ENCODE measurements around the gene RAB36.

The RAB36 gene

DNA sequence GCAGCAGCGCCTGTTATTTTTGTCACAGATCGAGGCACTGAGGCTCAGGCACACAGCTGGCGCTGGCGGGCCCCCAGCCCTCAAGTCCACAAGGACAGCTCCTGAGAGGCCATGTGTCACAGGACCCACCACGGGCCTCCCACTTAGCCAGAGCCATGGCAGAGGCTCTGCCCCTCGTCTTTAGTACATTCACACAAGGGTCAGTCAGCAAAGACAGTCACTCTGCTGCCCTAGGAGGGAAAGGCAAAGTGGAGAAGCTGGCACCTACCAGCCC lies 45.8 kb upstream of the RAB36 start:
- peaks cover 33% of the 10 kb centered on the region for H3K27me3 ChIP-seq (replicated peaks)
- H3K4me3 ChIP-seq (ENCODE audit: low read depth, low read length), result no peak overlapping the region
- DNase-seq, result no peak
- H3K27ac ChIP-seq, result no peak overlapping the region
- no peaks in the 10 kb centered on the region for H3K36me3 ChIP-seq (replicated peaks)
- TF ChIP-seq, protein P1, sequence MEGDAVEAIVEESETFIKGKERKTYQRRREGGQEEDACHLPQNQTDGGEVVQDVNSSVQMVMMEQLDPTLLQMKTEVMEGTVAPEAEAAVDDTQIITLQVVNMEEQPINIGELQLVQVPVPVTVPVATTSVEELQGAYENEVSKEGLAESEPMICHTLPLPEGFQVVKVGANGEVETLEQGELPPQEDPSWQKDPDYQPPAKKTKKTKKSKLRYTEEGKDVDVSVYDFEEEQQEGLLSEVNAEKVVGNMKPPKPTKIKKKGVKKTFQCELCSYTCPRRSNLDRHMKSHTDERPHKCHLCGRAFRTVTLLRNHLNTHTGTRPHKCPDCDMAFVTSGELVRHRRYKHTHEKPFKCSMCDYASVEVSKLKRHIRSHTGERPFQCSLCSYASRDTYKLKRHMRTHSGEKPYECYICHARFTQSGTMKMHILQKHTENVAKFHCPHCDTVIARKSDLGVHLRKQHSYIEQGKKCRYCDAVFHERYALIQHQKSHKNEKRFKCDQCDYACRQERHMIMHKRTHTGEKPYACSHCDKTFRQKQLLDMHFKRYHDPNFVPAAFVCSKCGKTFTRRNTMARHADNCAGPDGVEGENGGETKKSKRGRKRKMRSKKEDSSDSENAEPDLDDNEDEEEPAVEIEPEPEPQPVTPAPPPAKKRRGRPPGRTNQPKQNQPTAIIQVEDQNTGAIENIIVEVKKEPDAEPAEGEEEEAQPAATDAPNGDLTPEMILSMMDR (IDR thresholded peaks at IDR 0.05; ENCODE audit: low read depth, low read length, missing control alignments), result no peak
- in situ Hi-C loops (cut with HindIII; ENCODE audit: low pct_ligation_motif_present, low sequenced_read_pairs), result no loop called here

DNA sequence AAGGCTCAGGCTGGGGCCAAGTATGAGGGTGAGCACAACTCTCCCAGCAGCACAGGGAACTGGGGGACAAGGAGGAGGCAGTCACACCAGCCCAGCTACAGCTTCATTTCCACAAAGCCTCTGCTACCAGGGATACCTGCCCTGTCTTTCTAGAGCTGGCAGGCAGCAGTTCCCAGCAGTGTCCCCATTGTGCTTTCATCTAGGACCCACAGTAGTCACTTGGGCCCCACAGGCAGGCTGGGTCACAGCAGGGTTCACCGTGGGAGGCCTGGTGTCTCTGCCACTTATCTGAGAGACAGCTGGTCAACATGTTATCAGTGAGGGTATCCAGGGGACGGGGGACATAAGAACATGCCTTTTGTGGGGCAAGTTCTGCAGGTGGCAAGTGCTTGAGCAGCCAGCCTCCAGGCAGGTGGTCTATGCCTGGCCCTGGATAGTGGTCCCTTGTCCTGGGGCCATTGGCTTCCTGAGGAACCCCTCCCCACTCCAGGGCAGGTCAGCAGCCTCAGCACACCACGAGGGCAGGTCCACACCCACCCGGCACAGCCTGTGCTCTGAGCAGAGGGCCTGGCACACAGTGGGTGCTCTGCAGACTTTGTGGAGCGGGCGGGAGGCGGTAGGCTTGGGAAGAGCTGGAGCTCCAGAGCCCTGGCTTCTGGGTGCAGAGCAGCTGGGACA lies 45.0 kb upstream of the RAB36 start:
- TF ChIP-seq, protein P1 (IDR thresholded peaks at IDR 0.05; ENCODE audit: low read depth, low read length, missing control alignments), result no peak
- Histone ChIP-seq H3K36me3 (replicated peaks) (no peaks in the 10 kb centered on the region), H3K27me3 (replicated peaks) (peaks cover 40% of the 10 kb centered on the region), H3K4me3 (ENCODE audit: low read depth, low read length) (no peak overlapping the region), H3K27ac (no peak overlapping the region)
- in situ Hi-C loops (cut with HindIII; ENCODE audit: low pct_ligation_motif_present, low sequenced_read_pairs), result no loop called here
- DNase-seq, result no peak

DNA sequence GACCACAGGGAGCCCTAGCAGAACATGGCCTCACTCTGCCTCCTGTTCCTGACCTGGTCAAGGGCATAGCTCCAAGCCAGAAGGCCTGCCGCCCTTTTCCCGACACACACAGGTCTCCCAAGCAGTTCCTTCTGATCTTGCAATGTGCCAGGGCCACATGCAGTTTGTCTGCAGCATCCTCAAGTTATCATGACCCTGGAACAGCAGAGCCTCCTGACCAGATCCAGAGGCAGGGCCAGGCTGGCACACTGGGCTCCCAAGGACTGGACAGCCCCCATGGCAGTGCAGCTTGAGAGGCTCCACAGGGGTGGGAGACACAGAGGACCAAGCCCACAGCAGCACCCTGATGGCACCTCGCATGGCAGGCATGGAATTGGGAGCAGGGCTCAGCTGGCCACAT lies 43.8 kb upstream of the RAB36 start:
- Histone ChIP-seq H3K27ac (no peak overlapping the region), H3K4me3 (ENCODE audit: low read depth, low read length) (no peak overlapping the region), H3K27me3 (replicated peaks) (peaks cover 41% of the 10 kb centered on the region), H3K36me3 (replicated peaks) (no peaks in the 10 kb centered on the region)
- TF ChIP-seq, protein P1 (IDR thresholded peaks at IDR 0.05; ENCODE audit: low read depth, low read length, missing control alignments), result no peak
- no peak for DNase-seq
- in situ Hi-C loops (cut with HindIII; ENCODE audit: low pct_ligation_motif_present, low sequenced_read_pairs), result no loop called here

DNA sequence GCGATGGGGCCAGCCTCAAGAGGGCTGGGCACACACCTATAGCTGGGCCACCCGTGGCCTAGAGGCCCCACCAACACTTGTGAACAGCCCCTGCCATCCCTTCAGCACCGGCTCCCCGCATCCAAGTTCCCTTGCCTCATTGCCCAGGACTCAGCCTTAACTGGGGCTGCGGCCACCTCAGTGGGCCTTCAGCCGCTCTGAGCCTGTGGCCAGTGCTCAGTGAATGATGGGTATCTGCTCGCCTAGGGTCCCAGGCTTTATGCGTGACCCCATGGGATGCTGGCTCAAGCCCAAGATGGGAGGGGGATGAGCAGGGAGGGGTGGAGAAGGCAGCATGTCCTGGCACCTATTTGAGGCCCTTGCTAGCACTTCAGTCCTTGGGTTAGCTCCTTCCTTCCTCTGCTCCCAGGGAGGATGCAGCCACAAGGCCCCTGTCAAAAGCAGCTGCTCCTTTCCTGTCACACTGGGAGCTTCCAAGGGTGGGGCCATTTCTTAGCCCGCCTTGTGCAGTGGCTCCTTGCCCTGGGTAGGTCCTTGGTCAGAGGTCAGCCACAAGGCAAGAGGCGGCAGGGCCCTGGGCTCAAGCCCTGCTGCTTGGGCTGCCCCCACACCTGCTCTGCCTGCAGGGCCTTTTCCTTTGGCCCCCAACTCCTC lies 43.1 kb upstream of the RAB36 start:
- Histone ChIP-seq H3K4me3 (ENCODE audit: low read depth, low read length) (no peak overlapping the region), H3K27me3 (replicated peaks) (peaks cover 40% of the 10 kb centered on the region), H3K36me3 (replicated peaks) (no peaks in the 10 kb centered on the region), H3K27ac (no peak overlapping the region)
- in situ Hi-C loops (cut with HindIII; ENCODE audit: low pct_ligation_motif_present, low sequenced_read_pairs), result no loop called here
- no peak for DNase-seq
- TF ChIP-seq, protein P1 (IDR thresholded peaks at IDR 0.05; ENCODE audit: low read depth, low read length, missing control alignments), result no peak

DNA sequence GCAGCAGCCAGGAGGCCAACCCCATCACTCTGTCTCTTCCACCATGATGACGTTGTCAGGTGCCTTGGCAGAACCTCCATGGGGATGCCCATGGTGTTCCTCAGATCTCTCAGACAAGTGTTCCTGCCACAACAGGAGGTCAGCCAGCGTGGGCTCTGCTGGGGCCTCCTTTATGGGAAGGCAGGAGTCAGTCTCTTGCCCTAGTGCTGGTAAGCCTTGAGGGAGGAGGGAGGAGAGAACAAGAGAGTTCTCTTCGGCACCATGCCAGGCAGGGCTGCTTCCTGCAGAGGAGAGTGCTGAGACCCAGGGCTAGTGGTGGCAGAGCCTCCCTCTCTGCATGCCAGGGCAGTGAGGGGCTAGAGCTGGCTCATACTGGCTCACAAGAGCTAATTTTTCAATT lies 42.5 kb upstream of the RAB36 start:
- no peak overlapping the region for H3K27ac ChIP-seq
- in situ Hi-C loops (cut with HindIII; ENCODE audit: low pct_ligation_motif_present, low sequenced_read_pairs), result no loop called here
- peaks cover 37% of the 10 kb centered on the region for H3K27me3 ChIP-seq (replicated peaks)
- DNase-seq, result no peak
- TF ChIP-seq, protein P1 (IDR thresholded peaks at IDR 0.05; ENCODE audit: low read depth, low read length, missing control alignments), result no peak
- H3K4me3 ChIP-seq (ENCODE audit: low read depth, low read length), result no peak overlapping the region
- no peaks in the 10 kb centered on the region for H3K36me3 ChIP-seq (replicated peaks)

All from brain microvascular endothelial cell (primary cell).